Small intestine (tissue), 16 donors: Measurements from ENCODE around the gene FITM2. TPM values are rescaled to one million over a fixed set of nuclear protein-coding genes. Genes with fewer than 3 reads are reported as not detected.
A peak's percentile ranks its signal among the peaks of the same experiment; 100 is the strongest.

Experiments
- DNase-seq, 2 donors: peaks; one replicate each; pipeline versions ENCODE4 v3.0.0 to v3.0.0-alpha.2; 2013
- FAIRE-seq: peaks from 2 replicates; lab custom pipeline; 2012; peaks lifted over from hg19 to GRCh38; lab: Jason Lieb, UNC
- H3K27ac ChIP-seq, 3 donors: one replicate each; pipeline ENCODE4 v1.5.1; 2013; ENCODE audit warnings: low read length in 2 of 3, mild to moderate bottlenecking in 2 of 3, control low read depth in 1 of 3, inconsistent platforms in 1 of 3, low read depth in 1 of 3, moderate library complexity in 1 of 3
- H3K27me3 ChIP-seq, 3 donors: one replicate each; pipeline ENCODE4 v1.6.1; 2013; ENCODE audit warnings: low read length in 3 of 3, inconsistent platforms in 1 of 3; ENCODE audit not compliant: control insufficient read depth in 3 of 3, insufficient read depth in 3 of 3
- H3K36me3 ChIP-seq, 3 donors: one replicate each; pipeline ENCODE4 v1.6.1; 2013; ENCODE audit warnings: low read length in 3 of 3, inconsistent platforms in 1 of 3, low read depth in 1 of 3, mild to moderate bottlenecking in 1 of 3, moderate library complexity in 1 of 3; ENCODE audit not compliant: control insufficient read depth in 3 of 3, insufficient read depth in 2 of 3
- H3K4me1 ChIP-seq, 3 donors: one replicate each; pipeline ENCODE4 v1.6.1; 2013; ENCODE audit warnings: low read length in 2 of 3, inconsistent platforms in 1 of 3, low read depth in 1 of 3, mild to moderate bottlenecking in 1 of 3, moderate library complexity in 1 of 3; ENCODE audit not compliant: control insufficient read depth in 3 of 3, insufficient read depth in 2 of 3
- H3K4me3 ChIP-seq, 3 donors: one replicate each; pipeline ENCODE4 v1.5.1; 2013; ENCODE audit warnings: low read length in 3 of 3, control low read depth in 1 of 3, inconsistent platforms in 1 of 3, low read depth in 1 of 3, mild to moderate bottlenecking in 1 of 3, moderate library complexity in 1 of 3
- H3K9me3 ChIP-seq, 2 donors: one replicate each; pipeline ENCODE4 v1.6.1; 2013; ENCODE audit warnings: low read depth in 1 of 2, low read length in 1 of 2; ENCODE audit not compliant: control insufficient read depth in 2 of 2, insufficient read depth in 1 of 2
- WGBS, 3 donors: extraction: QIAGEN DNeasy Blood & Tissue Kit; methylation state at CpG; one replicate each; pipeline ENCODE4 v1.1.7; 2013; 5-methylcytosine and 5-hydroxymethylcytosine counted together
- long read RNA-seq, 10 donors: transcript quantifications; one replicate each; lab custom pipeline, GENCODE V29; 2026
- polyA plus RNA-seq, 4 donors: library from polyadenylated mRNA; stranded (reverse) in 3 of 4; unstranded in 1 of 4; fragments of 200-250 nt in 3 of 4; fragments of 120-200 nt in 1 of 4; gene quantifications; one replicate each; pipeline versions ENCODE4 v1.2.1 to v1.2.3, GENCODE V29; 2013
- donor health status: healthy with polysubstance abuse.
- donor health status: control.
- donor health status: control.
- donor health status: Bipolar disorder and iron deficiency.
- donor health status: healthy.

Gene FITM2
- 1 to 10 TPM; 2.0 to 8.3 (median 4.5) TPM for polyA plus RNA-seq
- long read RNA-seq, donor 1, full-length matches to known transcripts: 2 of 9 reads
- long read RNA-seq, donor 1, partial matches to known transcripts: 7 of 9 reads
- long read RNA-seq, donor 1, other reads (novel, unspliced or antisense): 0 of 9 reads
- long read RNA-seq, donor 2: 0 reads
- long read RNA-seq, donor 3, full-length matches to known transcripts: 2 of 2 reads
- long read RNA-seq, donor 3, partial matches to known transcripts: 0 of 2 reads
- long read RNA-seq, donor 3, other reads (novel, unspliced or antisense): 0 of 2 reads
- long read RNA-seq, donor 4: 0 reads
- long read RNA-seq, donor 5: 0 reads
- long read RNA-seq, donor 6: 0 reads
- long read RNA-seq, donor 7, full-length matches to known transcripts: 2 of 2 reads
- long read RNA-seq, donor 7, partial matches to known transcripts: 0 of 2 reads
- long read RNA-seq, donor 7, other reads (novel, unspliced or antisense): 0 of 2 reads
- long read RNA-seq, donor 8: 0 reads
- long read RNA-seq, donor 9: 0 reads
- long read RNA-seq, donor 10, full-length matches to known transcripts: 4 of 4 reads
- long read RNA-seq, donor 10, partial matches to known transcripts: 0 of 4 reads
- long read RNA-seq, donor 10, other reads (novel, unspliced or antisense): 0 of 4 reads

GRCh38 chr20:44310664-44311639, at the start of gene FITM2:
Gene FITM2, minus strand, starts transcription at chr20:44311202. Its CDS starts 54 bp downstream, at chr20:44311148.
- H3K4me1 ChIP-seq: peaks cover 2 to 5% (median 4%) of the 10 kb centered on the region in 3 donors
- H3K27ac ChIP-seq: peak within 1 kb of the TSS in 2 of 3 donors; percentile 56 to 73
- H3K27me3 ChIP-seq: no peaks in the 10 kb centered on the region
- 2% methylated on average over 63 to 70 of the region's 70 CpGs for WGBS, 3 donors
- peaks cover 0 to 7% (median 0%) of the 10 kb centered on the region in 3 donors for H3K36me3 ChIP-seq
- H3K4me3 ChIP-seq: peak within 1 kb of the TSS; percentile 49 to 95 (median 68)
- no peaks in the 10 kb centered on the region for H3K9me3 ChIP-seq
- DNase-seq (peak; percentile 98 to 99), FAIRE-seq (no peak)

GRCh38 chr20:44360221-44360620, 49.2 kb upstream of the FITM2 start:
- Histone ChIP-seq H3K9me3 (no peaks in the 10 kb centered on the region), H3K4me1 (peaks cover 0 to 13% (median 7%) of the 10 kb centered on the region in 3 donors), H3K27me3 (no peaks in the 10 kb centered on the region), H3K36me3 (peaks cover 0 to 41% (median 0%) of the 10 kb centered on the region in 3 donors), H3K4me3 (no peak overlapping the region), H3K27ac (no peak overlapping the region)
- FAIRE-seq (no peak), DNase-seq (no peak)

- H3K9me3 ChIP-seq: no peaks in the 10 kb centered on the region
- peaks cover 0 to 26% (median 0%) of the 10 kb centered on the region in 3 donors for H3K36me3 ChIP-seq
- peaks cover 0 to 16% (median 7%) of the 10 kb centered on the region in 3 donors for H3K4me1 ChIP-seq
- DNase-seq: peak in 1 of 2 donors; percentile 60
- H3K27ac ChIP-seq: peak overlapping the region in 1 of 3 donors; percentile 95
- H3K27me3 ChIP-seq: no peaks in the 10 kb centered on the region
- 16 to 63% (median 33%) methylated on average over 8 of the region's 8 CpGs for WGBS, 3 donors
- peak overlapping the region in 2 of 3 donors; percentile 20 to 90 for H3K4me3 ChIP-seq
- FAIRE-seq: no peak
These were observed 47.8 kb upstream of the FITM2 start for GRCh38 chr20:44358776-44359175.

- FAIRE-seq: no peak
- peak overlapping the region in 2 of 3 donors; percentile 75 to 90 for H3K4me3 ChIP-seq
- 6 to 29% (median 19%) methylated on average over 4 of the region's 4 CpGs for WGBS, 3 donors
These were observed 46.6 kb upstream of the FITM2 start for GRCh38 chr20:44357555-44358125.

GRCh38 chr20:44357020-44357419, 46.0 kb upstream of the FITM2 start:
- DNase-seq (no peak), FAIRE-seq (no peak)
- no peaks in the 10 kb centered on the region for H3K9me3 ChIP-seq
- H3K36me3 ChIP-seq: peaks cover 0 to 21% (median 0%) of the 10 kb centered on the region in 3 donors
- H3K4me1 ChIP-seq: peaks cover 0 to 28% (median 7%) of the 10 kb centered on the region in 3 donors
- 20 to 38% (median 22%) methylated on average over 2 of the region's 2 CpGs for WGBS, 3 donors
- no peaks in the 10 kb centered on the region for H3K27me3 ChIP-seq
- peak overlapping the region in 2 of 3 donors; percentile 75 to 90 for H3K4me3 ChIP-seq
- peak overlapping the region; percentile 47 to 95 (median 94) for H3K27ac ChIP-seq

More at GRCh38 chr20:44357555-44358125, 46.6 kb upstream of the FITM2 start:
- H3K4me1 ChIP-seq: peaks cover 0 to 23% (median 7%) of the 10 kb centered on the region in 3 donors
- H3K36me3 ChIP-seq: peaks cover 0 to 21% (median 0%) of the 10 kb centered on the region in 3 donors
- DNase-seq: no peak
- H3K9me3 ChIP-seq: no peaks in the 10 kb centered on the region
- H3K27ac ChIP-seq: peak overlapping the region in 2 of 3 donors; percentile 5 to 95
- no peaks in the 10 kb centered on the region for H3K27me3 ChIP-seq

GRCh38 chr20:44356353-44356723, 45.3 kb upstream of the FITM2 start:
- 21 to 62% (median 30%) methylated on average over 14 of the region's 14 CpGs for WGBS, 3 donors
- peaks cover 0 to 18% (median 0%) of the 10 kb centered on the region in 3 donors for H3K36me3 ChIP-seq
- FAIRE-seq (no peak), DNase-seq (no peak)
- H3K4me3 ChIP-seq: peak overlapping the region; percentile 59 to 90 (median 75)
- peaks cover 0 to 33% (median 7%) of the 10 kb centered on the region in 3 donors for H3K4me1 ChIP-seq
- no peaks in the 10 kb centered on the region for H3K27me3 ChIP-seq
- H3K9me3 ChIP-seq: no peaks in the 10 kb centered on the region
- H3K27ac ChIP-seq: peak overlapping the region; percentile 94 to 95 (median 95)

GRCh38 chr20:44355498-44356352, 44.7 kb upstream of the FITM2 start, which contains the start of gene HNF4A:
Gene HNF4A, plus strand, starts transcription at chr20:44355699. Its CDS starts 106 bp downstream, at chr20:44355805.
- 15 to 65% (median 37%) methylated on average over 38 to 40 of the region's 40 CpGs for WGBS, 3 donors
- H3K4me3 ChIP-seq: peak within 1 kb of the TSS; percentile 59 to 90 (median 75)
- no peaks in the 10 kb centered on the region for H3K27me3 ChIP-seq
- peaks cover 0 to 36% (median 7%) of the 10 kb centered on the region in 3 donors for H3K4me1 ChIP-seq
- H3K27ac ChIP-seq: peak within 1 kb of the TSS; percentile 94 to 95 (median 95)
- DNase-seq (peak; percentile 60 to 96), FAIRE-seq (no peak)
- peaks cover 0 to 15% (median 0%) of the 10 kb centered on the region in 3 donors for H3K36me3 ChIP-seq
- H3K9me3 ChIP-seq: no peaks in the 10 kb centered on the region
